H1 (cell line): ENCODE data around the gene RSU1. TPM values are rescaled to one million over a fixed set of nuclear protein-coding genes. Genes with fewer than 3 reads are reported as not detected.

Experiments
- CTCF ChIA-PET: fragments of 300-600 bp; sonication (Branson Sonifier 250); formaldehyde crosslinking; loops from one replicate; lab custom pipeline; 2021; ENCODE audit not compliant: partially characterized antibody; lab: Charles Lee
- POLR2A ChIA-PET: fragments of 300-600 bp; sonication (Branson Sonifier 250); formaldehyde crosslinking; loops from one replicate; lab custom pipeline; 2021; ENCODE audit warnings: inconsistent platforms; ENCODE audit not compliant: partially characterized antibody; lab: Charles Lee
- DNase-seq, 2 experiments: peaks; one replicate each; pipeline versions ENCODE4 v3.0.0 to v3.0.0-alpha.2; 2010 to 2022; ENCODE audit warnings: low spot score in 2 of 2, low read depth in 1 of 2, mixed read lengths in 1 of 2
- FAIRE-seq: peaks from 2 replicates; lab custom pipeline; 2011; peaks lifted over from hg19 to GRCh38; lab: Jason Lieb, UNC
- H2AFZ ChIP-seq: 2 replicates; pipeline ENCODE4 v1.8.1; 2012; ENCODE audit warnings: low read length, inconsistent platforms
- H2AK5ac ChIP-seq: 2 replicates; pipeline ENCODE4 v1.6.1; 2013; ENCODE audit warnings: low read depth, low read length
- H2BK120ac ChIP-seq: replicated peaks from 2 replicates; pipeline ENCODE3; 2013; ENCODE audit warnings: low read depth, low read length, inconsistent platforms
- H2BK12ac ChIP-seq: 2 replicates; pipeline ENCODE4 v1.6.1; 2013; ENCODE audit warnings: low read depth, low read length
- H2BK15ac ChIP-seq: 2 replicates; pipeline ENCODE4 v1.6.1; 2013; ENCODE audit warnings: low read length
- H2BK20ac ChIP-seq: 2 replicates; pipeline ENCODE4 v1.6.1; 2013; ENCODE audit warnings: low read length
- H2BK5ac ChIP-seq: 2 replicates; pipeline ENCODE4 v1.6.1; 2013; ENCODE audit warnings: low read depth, low read length
- H3K14ac ChIP-seq: 2 replicates; pipeline ENCODE4 v1.6.1; 2013; ENCODE audit warnings: inconsistent platforms; ENCODE audit not compliant: insufficient read length
- H3K18ac ChIP-seq: 2 replicates; pipeline ENCODE4 v1.6.1; 2013; ENCODE audit warnings: low read length; ENCODE audit errors: extremely low read depth
- H3K23ac ChIP-seq: 2 replicates; pipeline ENCODE4 v1.6.1; 2013; ENCODE audit warnings: inconsistent platforms; ENCODE audit not compliant: insufficient read length
- H3K23me2 ChIP-seq: 2 replicates; pipeline ENCODE4 v1.6.1; 2013; ENCODE audit warnings: low read depth, low read length
- H3K27ac ChIP-seq: 2 replicates; pipeline ENCODE4 v1.6.1; 2011; ENCODE audit warnings: low read depth, low read length, inconsistent platforms
- H3K27me3 ChIP-seq, 4 experiments: replicated peaks in 1 of 4; 1 replicate in 1 of 4; 2 replicates in 3 of 4; pipeline versions ENCODE4 v1.6.1 to v1.8.1; 2011 to 2013; ENCODE audit warnings: low read length in 3 of 4, mild to moderate bottlenecking in 3 of 4, inconsistent platforms in 2 of 4, mixed read lengths in 2 of 4, moderate library complexity in 1 of 4; ENCODE audit not compliant: control insufficient read depth in 3 of 4, insufficient read depth in 3 of 4; ENCODE audit errors: extremely low read depth in 1 of 4
- H3K36me3 ChIP-seq, 4 experiments: 2 replicates each; pipeline versions ENCODE4 v1.6.1 to v1.8.1; 2011 to 2013; ENCODE audit warnings: mild to moderate bottlenecking in 4 of 4, low read length in 3 of 4, moderate library complexity in 2 of 4, control low read depth in 1 of 4, inconsistent platforms in 1 of 4; ENCODE audit not compliant: insufficient read depth in 4 of 4, control insufficient read depth in 2 of 4
- H3K4ac ChIP-seq: replicated peaks from 2 replicates; pipeline ENCODE3; 2013; ENCODE audit warnings: low read length, low read depth, mixed read lengths, inconsistent platforms; ENCODE audit not compliant: insufficient read length
- H3K4me1 ChIP-seq, 4 experiments: replicated peaks in 1 of 4; 1 replicate in 1 of 4; 2 replicates in 3 of 4; pipeline versions ENCODE4 v1.6.1 to v1.8.1; 2011 to 2013; ENCODE audit warnings: low read length in 3 of 4, inconsistent platforms in 2 of 4, mixed read lengths in 1 of 4; ENCODE audit not compliant: insufficient read depth in 4 of 4, control insufficient read depth in 3 of 4
- H3K4me2 ChIP-seq, 2 experiments: 2 replicates each; pipeline versions ENCODE4 v1.6.1 to v1.8.1; 2011 to 2013; ENCODE audit warnings: low read depth in 2 of 2, low read length in 2 of 2, control low read depth in 1 of 2, inconsistent platforms in 1 of 2, mild to moderate bottlenecking in 1 of 2; ENCODE audit not compliant: insufficient read depth in 1 of 2
- H3K4me3 ChIP-seq, 4 experiments: fragments of 200-600, 300-600 bp in 1 of 4; sonication (generic), shearing (Covaris generic), sonication (Bioruptor Twin) in 1 of 4; 2 replicates each; pipeline versions ENCODE4 v1.5.1 to v1.8.1; 2011 to 2016; ENCODE audit warnings: low read length in 4 of 4, low read depth in 3 of 4, control low read depth in 2 of 4, inconsistent platforms in 2 of 4, mild to moderate bottlenecking in 2 of 4, mixed read lengths in 1 of 4, moderate library complexity in 1 of 4; ENCODE audit not compliant: insufficient read depth in 2 of 4; ENCODE audit errors: extremely low read depth in 1 of 4
- H3K56ac ChIP-seq: replicated peaks from 2 replicates; pipeline ENCODE3; 2013; ENCODE audit warnings: low read depth, mild to moderate bottlenecking, mixed read lengths, low read length, inconsistent platforms; ENCODE audit not compliant: insufficient read length
- H3K79me1 ChIP-seq: 2 replicates; pipeline ENCODE4 v1.6.1; 2013; ENCODE audit warnings: low read depth, low read length, control low read depth
- H3K79me2 ChIP-seq, 2 experiments: 2 replicates each; pipeline versions ENCODE4 v1.6.1 to v1.8.1; 2012 to 2013; ENCODE audit warnings: low read length in 2 of 2, mild to moderate bottlenecking in 2 of 2, inconsistent platforms in 1 of 2; ENCODE audit not compliant: insufficient read depth in 2 of 2, control insufficient read depth in 1 of 2
- H3K9ac ChIP-seq, 4 experiments: replicated peaks in 1 of 4; 1 replicate in 1 of 4; 2 replicates in 3 of 4; pipeline versions ENCODE4 v1.6.1 to v1.8.1; 2011 to 2013; ENCODE audit warnings: low read depth in 3 of 4, low read length in 3 of 4, control low read depth in 2 of 4, mild to moderate bottlenecking in 2 of 4, moderate library complexity in 2 of 4, inconsistent platforms in 1 of 4; ENCODE audit errors: extremely low read depth in 1 of 4
- H3K9me3 ChIP-seq, 2 experiments: 2 replicates each; pipeline versions ENCODE4 v1.6.1 to v1.8.1; 2012 to 2013; ENCODE audit warnings: mild to moderate bottlenecking in 2 of 2, moderate library complexity in 2 of 2, control low read depth in 1 of 2, inconsistent platforms in 1 of 2, low read depth in 1 of 2, low read length in 1 of 2, mixed read lengths in 1 of 2; ENCODE audit not compliant: insufficient read depth in 2 of 2
- H4K20me1 ChIP-seq, 2 experiments: replicated peaks in 1 of 2; 2 replicates each; pipeline versions ENCODE3 to v1.8.1; 2011 to 2013; ENCODE audit warnings: inconsistent platforms in 2 of 2, low read length in 2 of 2, mild to moderate bottlenecking in 1 of 2; ENCODE audit not compliant: insufficient read depth in 2 of 2, control insufficient read depth in 1 of 2
- H4K5ac ChIP-seq: 2 replicates; pipeline ENCODE4 v1.6.1; 2013; ENCODE audit warnings: low read length, low read depth, mixed read lengths, inconsistent platforms; ENCODE audit not compliant: insufficient read length
- H4K8ac ChIP-seq: 2 replicates; pipeline ENCODE4 v1.8.0; 2013; ENCODE audit warnings: mild to moderate bottlenecking, moderate library complexity, low read length, inconsistent platforms; ENCODE audit not compliant: insufficient read depth; ENCODE audit errors: extremely low read depth
- H4K91ac ChIP-seq: replicated peaks from 2 replicates; pipeline ENCODE3; 2013; ENCODE audit warnings: low read length, mixed read lengths, inconsistent platforms; ENCODE audit not compliant: insufficient read length
- ATF2 ChIP-seq: IDR thresholded peaks from 2 replicates; pipeline ENCODE4 v1.6.1; 2012; ENCODE audit warnings: low read length, inconsistent platforms
- BACH1 ChIP-seq: IDR thresholded peaks from 2 replicates; pipeline ENCODE4 v1.6.1; 2012; ENCODE audit warnings: low read length, improper control_type of control experiment
- CBX5 ChIP-seq: fragments of 300-800, 300-1000 bp; sonication (generic); IDR thresholded peaks from 2 replicates; pipeline ENCODE4 v1.7.1; 2016; ENCODE audit warnings: antibody characterized with exemption, low read length, low read depth
- CTCF ChIP-seq, 3 experiments: IDR thresholded peaks; 1 replicate in 2 of 3; 2 replicates in 1 of 3; pipeline versions ENCODE4 v1.5.1 to v1.6.1; 2011; ENCODE audit warnings: low read length in 3 of 3, mild to moderate bottlenecking in 3 of 3, inconsistent platforms in 2 of 3, low read depth in 1 of 3, moderate library complexity in 1 of 3; ENCODE audit not compliant: insufficient read depth in 1 of 3; ENCODE audit errors: control extremely low read depth in 1 of 3
- E2F6 ChIP-seq: IDR thresholded peaks from 2 replicates; pipeline ENCODE4 v1.6.1; 2012; ENCODE audit warnings: inconsistent platforms
- JUN ChIP-seq: IDR thresholded peaks from 2 replicates; pipeline ENCODE4 v1.6.1; 2011; ENCODE audit warnings: low read depth, mild to moderate bottlenecking, improper control_type of control experiment, low read length
- JUND ChIP-seq: IDR thresholded peaks from 2 replicates; pipeline ENCODE4 v1.6.1; 2011; ENCODE audit warnings: mild to moderate bottlenecking, improper control_type of control experiment, low read length
- KDM4A ChIP-seq: IDR thresholded peaks from one replicate; pipeline ENCODE4 v1.7.1; 2012; ENCODE audit warnings: low read depth, mild to moderate bottlenecking, moderate library complexity, low read length, inconsistent platforms; ENCODE audit not compliant: severe bottlenecking
- RFX5 ChIP-seq: IDR thresholded peaks from 2 replicates; pipeline ENCODE4 v1.6.1; 2011; ENCODE audit warnings: low read depth, low read length, improper control_type of control experiment, borderline replicate concordance
- SIRT6 ChIP-seq: IDR thresholded peaks from one replicate; pipeline ENCODE4 v1.7.1; 2012; ENCODE audit warnings: low read length, inconsistent platforms
- WGBS, 2 experiments: shearing (Covaris generic) in 1 of 2; methylation state at CpG; one replicate each; pipeline versions ENCODE4 v1.1.6 to v1.1.7; 2013 to 2015; ENCODE audit warnings: low lambda C conversion rate in 2 of 2, mixed read lengths in 2 of 2, inconsistent platforms in 1 of 2, low coverage in 1 of 2, missing lambda C conversion rate in 1 of 2; ENCODE audit not compliant: insufficient replicate concordance in 2 of 2, insufficient coverage in 1 of 2, insufficient read length in 1 of 2; ENCODE audit errors: extremely low coverage in 1 of 2, missing lambda C conversion rate in 1 of 2; 5-methylcytosine and 5-hydroxymethylcytosine counted together
- polyA plus RNA-seq, 7 experiments: library from polyadenylated mRNA; depleted of rRNA in 3 of 7; stranded (reverse) in 5 of 7; unstranded in 2 of 7; fragments of >200 nt in 5 of 7; fragments of 200-250 nt in 2 of 7; gene quantifications; 1 replicate in 5 of 7; 2 replicates in 1 of 7; 4 replicates in 1 of 7; pipeline versions ENCODE4 v1.2.1 to v1.2.3, GENCODE V29; 2011 to 2013; ENCODE audit warnings: missing spikeins in 2 of 7, mixed read lengths in 2 of 7
- total RNA-seq: library from RNA; stranded (reverse); fragmentation: NEBNext Ultra II Directional; extraction: Animal tissue kit (Norgen Biotek cat#: 25700); gene quantifications from 2 replicates; pipeline ENCODE4 v1.2.1, GENCODE V29; 2021

The RSU1 gene
- total and polyA plus RNA-seq, 2 of the 8 experiments (the other 6 are each of a cell fraction or from before 2014, with no cell fraction given): 50.0 to 68.2 TPM

- no peak overlapping the region for H3K4me3 ChIP-seq
- no peak overlapping the region for H4K8ac ChIP-seq
- DNase-seq: no peak
- no peaks in the 10 kb centered on the region for H3K79me2 ChIP-seq
- no peak overlapping the region for H3K9ac ChIP-seq
- no peak overlapping the region for H2AFZ ChIP-seq
- H3K4ac ChIP-seq: no peak overlapping the region
- H2BK5ac ChIP-seq: no peak overlapping the region
- H3K4me2 ChIP-seq: no peak overlapping the region
- ChIA-PET CTCF (no interaction called here), POLR2A (no interaction called here)
- no peak overlapping the region for H2AK5ac ChIP-seq
- no peak for FAIRE-seq
- H3K23ac ChIP-seq: no peak overlapping the region
- WGBS, 2 experiments: 86% methylated on average over 5 of the region's 5 CpGs; no CpG with 5 or more reads in 1 of the 2 experiments
- no peak overlapping the region for H3K14ac ChIP-seq
- H3K23me2 ChIP-seq: no peaks in the 10 kb centered on the region
- no peak overlapping the region for H3K27ac ChIP-seq
- H3K79me1 ChIP-seq: no peaks in the 10 kb centered on the region
- no peak overlapping the region for H2BK12ac ChIP-seq
- no peak overlapping the region for H2BK120ac ChIP-seq
- no peak overlapping the region for H2BK15ac ChIP-seq
- H3K18ac ChIP-seq: no peak overlapping the region
- no peaks in the 10 kb centered on the region for H3K9me3 ChIP-seq
- H3K56ac ChIP-seq: no peak overlapping the region
- H3K36me3 ChIP-seq: no peaks in the 10 kb centered on the region
- no peak overlapping the region for H4K5ac ChIP-seq
- H3K4me1 ChIP-seq: no peaks in the 10 kb centered on the region
- H3K27me3 ChIP-seq: no peaks in the 10 kb centered on the region
- no peak overlapping the region for H4K91ac ChIP-seq
- H4K20me1 ChIP-seq: no peaks in the 10 kb centered on the region
- H2BK20ac ChIP-seq: no peak overlapping the region
- TF ChIP-seq SIRT6: no peak
- TF ChIP-seq CTCF (IDR thresholded peaks at IDR 0.05; ENCODE audit: control extremely low read depth in 1 of 3, insufficient read depth in 1 of 3, low read depth in 1 of 3, low read length in 3 of 3): no peak
- TF ChIP-seq E2F6: no peak
- no peak for TF ChIP-seq KDM4A
- TF ChIP-seq CBX5: no peak
- TF ChIP-seq BACH1: no peak
- TF ChIP-seq JUN: no peak
- no peak for TF ChIP-seq RFX5
- no peak for TF ChIP-seq ATF2
- no peak for TF ChIP-seq JUND
Measured at GRCh38 chr10:16689696-16690095, 127.5 kb downstream of the RSU1 start.
